ENCODE data around the gene TLK2. TPM values are rescaled to one million over a fixed set of nuclear protein-coding genes. Genes with fewer than 3 reads are reported as not detected.

TLK2 gene
- polyA plus RNA-seq, 1 of the 3 experiments (the other 2 are of a cell fraction), result 51.9 TPM

- 0 out of 2 replicates have a peak, but pooled peaks have one; percentile 4 for TF ChIP-seq REST (IDR thresholded peaks at IDR 0.05; ENCODE audit: low read depth, low read length)
- peak; percentile 6 to 47; a peak in 2 of 4 replicates for TF ChIP-seq EP300 (IDR thresholded peaks at IDR 0.05; ENCODE audit: borderline replicate concordance in 1 of 2, low read depth in 1 of 2, low read length in 1 of 2)
These were observed 149.4 kb downstream of the TLK2 start (continued) for GRCh38 chr17:62627904-62628633.

GRCh38 chr17:62628831-62629555 lies 150.4 kb downstream of the TLK2 start:
- peak overlapping the region; percentile 87 for H3K9ac ChIP-seq
- peaks cover 5% of the 10 kb centered on the region in 2 experiments for H3K36me3 ChIP-seq (replicated peaks in 1 of 2; ENCODE audit: control insufficient read depth in 1 of 2, insufficient read depth in 2 of 2, low read length in 1 of 2)
- no peaks in the 10 kb centered on the region for H3K9me2 ChIP-seq
- ChIA-PET POLR2A (interaction anchor here (0.7 to 1.9 kb wide), 5 partner anchors 9 to 28 kb away, joined by 3 to 8 read pairs (median 5); no protein-coding TSS in a partner anchor), CTCF (interaction anchor here (0.9 to 1.7 kb wide), 6 partner anchors 10 to 778 kb away, joined by 3 to 4 read pairs (median 3); no protein-coding TSS in a partner anchor)
- H3K4me3 ChIP-seq (ENCODE audit: low read depth in 2 of 2, low read length in 1 of 2), result peak overlapping the region; percentile 87 to 95
- peak overlapping the region; percentile 92 to 95 for H3K27ac ChIP-seq (ENCODE audit: low read depth in 2 of 2, low read length in 1 of 2)
- WGBS (ENCODE audit: low lambda C conversion rate), result 19% methylated on average over 14 of the region's 19 CpGs
- peaks cover 52% of the 10 kb centered on the region for H4K20me1 ChIP-seq (ENCODE audit: insufficient read depth)
- peaks cover 38 to 41% of the 10 kb centered on the region in 2 experiments; a peak in 3 of 4 replicates for H3K4me1 ChIP-seq (ENCODE audit: control insufficient read depth in 1 of 2, insufficient read depth in 2 of 2, low read depth in 1 of 2, low read length in 1 of 2)
- no peaks in the 10 kb centered on the region for H3K9me3 ChIP-seq
- H3K27me3 ChIP-seq (ENCODE audit: insufficient read depth), result no peaks in the 10 kb centered on the region
- peaks cover 85% of the 10 kb centered on the region for H3K79me2 ChIP-seq (ENCODE audit: insufficient read depth)
- H3F3A ChIP-seq (replicated peaks; ENCODE audit: insufficient read depth), result peaks cover 16% of the 10 kb centered on the region
- H3K4me2 ChIP-seq, result peak overlapping the region; percentile 93
- DNase-seq, result peak; percentile 90
- H2AFZ ChIP-seq (ENCODE audit: low read depth), result no peak overlapping the region
- no peak for TF ChIP-seq YY1 (IDR thresholded peaks at IDR 0.05; ENCODE audit: low read depth)
- no peak for TF ChIP-seq SMC3 (IDR thresholded peaks at IDR 0.05; ENCODE audit: low read depth, low read length)
- no peak for TF ChIP-seq PBX3 (IDR thresholded peaks at IDR 0.05)
- TF ChIP-seq ZBTB33 (IDR thresholded peaks at IDR 0.05; ENCODE audit: borderline replicate concordance, low read depth), result no peak
- TF ChIP-seq FOSL2 (IDR thresholded peaks at IDR 0.05; ENCODE audit: borderline replicate concordance, low read depth), result no peak
- TF ChIP-seq POLR2AphosphoS5 (IDR thresholded peaks at IDR 0.05; ENCODE audit: low read depth, low read length), result no peak; the same call in 1 of the 2 replicates
- TF ChIP-seq EZH2phosphoT487 (IDR thresholded peaks at IDR 0.05; ENCODE audit: borderline replicate concordance, low read depth), result no peak
- TF ChIP-seq NRF1 (IDR thresholded peaks at IDR 0.05; ENCODE audit: low read depth, low read length), result peak; percentile 27; the same call in 1 of the 2 replicates
- peak; percentile 64; the same call in 1 of the 2 replicates for TF ChIP-seq RCOR1 (IDR thresholded peaks at IDR 0.05; ENCODE audit: low read length)
- no peak for TF ChIP-seq USF2 (IDR thresholded peaks at IDR 0.05; ENCODE audit: borderline replicate concordance, low read depth, low read length)
- 0 out of 4 replicates have a peak, but pooled peaks of 1 of the 2 experiments have one; percentile 43 for TF ChIP-seq EP300 (IDR thresholded peaks at IDR 0.05; ENCODE audit: borderline replicate concordance in 1 of 2, low read depth in 1 of 2, low read length in 1 of 2)
- TF ChIP-seq MAX (IDR thresholded peaks at IDR 0.05; ENCODE audit: low read depth), result no peak; the same call in none of the 2 replicates
- peak; percentile 76; the same call in 1 of the 2 replicates for TF ChIP-seq MXI1 (IDR thresholded peaks at IDR 0.05; ENCODE audit: low read depth, low read length)
- TF ChIP-seq CHD2 (IDR thresholded peaks at IDR 0.05; ENCODE audit: low read length, partially characterized antibody), result peak; percentile 67
- no peak for TF ChIP-seq IRF3 (IDR thresholded peaks at IDR 0.05; ENCODE audit: low read depth, low read length)

Measured in SK-N-SH (cell line).